ENCODE measurements around the gene WDR93.

DNA sequence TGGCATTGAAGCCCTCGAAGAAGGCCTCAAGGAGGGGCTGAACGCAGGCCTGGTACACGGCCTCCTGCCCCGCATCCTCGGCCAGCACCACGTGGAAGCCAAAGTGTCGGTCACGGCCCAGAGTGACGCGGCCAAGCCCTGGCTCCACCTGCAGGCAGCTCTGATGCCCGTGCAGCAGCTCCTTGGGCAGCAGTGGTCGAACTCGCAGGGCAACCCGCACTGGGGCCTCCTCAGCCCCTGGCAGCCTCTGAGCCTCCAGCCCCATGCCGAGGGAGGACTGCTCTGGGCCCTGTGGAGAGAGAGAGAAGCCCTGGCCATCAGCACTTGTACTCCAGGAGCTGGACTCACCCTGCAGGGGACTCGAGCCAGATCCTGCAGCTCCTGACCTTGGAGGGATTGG lies 37.9 kb upstream of the WDR93 start:
- TF ChIP-seq EZH2 (IDR thresholded peaks at IDR 0.05) (no peak), POLR2AphosphoS5 (IDR thresholded peaks at IDR 0.05; ENCODE audit: borderline replicate concordance, low read depth, low read length) (no peak)
